ENCODE data around the gene KCTD20.

- TF ChIP-seq POLR2AphosphoS5 (IDR thresholded peaks at IDR 0.05) (no peak), CTCF (IDR thresholded peaks at IDR 0.05) (no peak), POLR2A (IDR thresholded peaks at IDR 0.05) (no peak)
These were observed 94.2 kb downstream of the KCTD20 start for GRCh38 chr6:36536873-36537547.
